MM.1S (cell line): ENCODE measurements around the gene RERE.

Source experiments
- DNase-seq: peaks from one replicate; pipeline ENCODE4 v3.0.0-alpha.2; 2015
- H2AFZ ChIP-seq: fragments of 300-600 bp; sonication (generic); 2 replicates; pipeline ENCODE4 v1.6.0; 2016; ENCODE audit warnings: antibody characterized with exemption, low read length
- H3F3A ChIP-seq: fragments of 300-600 bp; sonication (generic); 2 replicates; pipeline ENCODE4 v1.6.1; 2016; ENCODE audit warnings: mild to moderate bottlenecking, antibody characterized with exemption, low read length, moderate library complexity, mixed read lengths; ENCODE audit not compliant: insufficient read depth
- H3K27ac ChIP-seq: fragments of 300-600 bp; sonication (generic); 2 replicates; pipeline ENCODE4 v1.5.1; 2016; ENCODE audit warnings: mild to moderate bottlenecking, low read length
- H3K27me3 ChIP-seq: fragments of 300-600 bp; sonication (generic); replicated peaks from 2 replicates; pipeline ENCODE4 v1.6.0; 2016; ENCODE audit warnings: low read length; ENCODE audit not compliant: insufficient read depth
- H3K36me3 ChIP-seq: fragments of 300-600 bp; sonication (generic); replicated peaks from 2 replicates; pipeline ENCODE4 v1.6.1; 2016; ENCODE audit warnings: mild to moderate bottlenecking, low read length, mixed read lengths; ENCODE audit not compliant: insufficient read depth
- H3K4me1 ChIP-seq: fragments of 300-600 bp; sonication (generic); 2 replicates; pipeline ENCODE4 v1.6.1; 2016; ENCODE audit warnings: low read length, mixed read lengths
- H3K4me2 ChIP-seq: fragments of 300-600 bp; sonication (generic); 2 replicates; pipeline ENCODE4 v1.6.0; 2016; ENCODE audit warnings: low read depth, low read length
- H3K4me3 ChIP-seq: fragments of 300-600 bp; sonication (generic); 2 replicates; pipeline ENCODE4 v1.5.1; 2016; ENCODE audit warnings: low read length, mixed read lengths
- H3K79me2 ChIP-seq: fragments of 300-600 bp; sonication (generic); 2 replicates; pipeline ENCODE4 v1.6.1; 2016; ENCODE audit warnings: mixed run types, low read length, mixed read lengths
- H3K9ac ChIP-seq: fragments of 300-600 bp; sonication (generic); 2 replicates; pipeline ENCODE4 v1.6.1; 2016; ENCODE audit warnings: low read length, mixed read lengths
- H3K9me2 ChIP-seq: fragments of 300-600 bp; sonication (generic); replicated peaks from 2 replicates; pipeline ENCODE4 v1.6.1; 2016; ENCODE audit warnings: mild to moderate bottlenecking, low read length, mixed read lengths; ENCODE audit not compliant: insufficient read depth
- H3K9me3 ChIP-seq: fragments of 300-600 bp; sonication (generic); replicated peaks from 2 replicates; pipeline ENCODE4 v1.6.1; 2016; ENCODE audit warnings: mild to moderate bottlenecking, low read length, mixed read lengths; ENCODE audit not compliant: insufficient read depth
- H4K20me1 ChIP-seq: fragments of 300-600 bp; sonication (generic); 2 replicates; pipeline ENCODE4 v1.6.1; 2016; ENCODE audit warnings: mild to moderate bottlenecking, low read length, moderate library complexity, mixed read lengths; ENCODE audit not compliant: insufficient read depth
- CTCF ChIP-seq: fragments of 300-600 bp; sonication (generic); IDR thresholded peaks from 2 replicates; pipeline ENCODE4 v1.5.1; 2016; ENCODE audit warnings: antibody characterized with exemption, low read length, mixed read lengths
- EZH2 ChIP-seq: fragments of 300-600 bp; sonication (generic); optimal IDR thresholded peaks from 2 replicates; pipeline ENCODE3; 2017; ENCODE audit warnings: low read depth, mild to moderate bottlenecking, antibody characterized with exemption, low read length, mixed read lengths
- EZH2phosphoT487 ChIP-seq: fragments of 300-600 bp; sonication (generic); IDR thresholded peaks from 2 replicates; pipeline ENCODE4 v1.6.1; 2018; ENCODE audit warnings: antibody characterized with exemption, low read length

RERE gene

GRCh38 chr1:8667869-8668594 is 149.4 kb downstream of the RERE start:
- H4K20me1 ChIP-seq = peaks cover 15% of the 10 kb centered on the region
- DNase-seq = no peak
- H3K4me2 ChIP-seq = no peak overlapping the region
- H3K9me2 ChIP-seq = no peaks in the 10 kb centered on the region
- TF ChIP-seq EZH2phosphoT487 (no peak), CTCF (no peak), EZH2 (no peak)
- H3K9me3 ChIP-seq = no peaks in the 10 kb centered on the region
- H3K79me2 ChIP-seq = peaks cover 84% of the 10 kb centered on the region
- H3K9ac ChIP-seq = no peak overlapping the region
- no peaks in the 10 kb centered on the region for H3F3A ChIP-seq
- H3K4me3 ChIP-seq = no peak overlapping the region
- H3K36me3 ChIP-seq = no peaks in the 10 kb centered on the region
- H3K4me1 ChIP-seq = peaks cover 6% of the 10 kb centered on the region
- H2AFZ ChIP-seq = no peak overlapping the region
- H3K27me3 ChIP-seq = no peaks in the 10 kb centered on the region
- H3K27ac ChIP-seq = no peak overlapping the region

- Histone ChIP-seq H3K79me2 (peaks cover 89% of the 10 kb centered on the region), H3F3A (no peaks in the 10 kb centered on the region), H3K9ac (no peak overlapping the region), H3K27me3 (no peaks in the 10 kb centered on the region), H3K4me2 (no peak overlapping the region), H3K9me3 (no peaks in the 10 kb centered on the region), H3K9me2 (no peaks in the 10 kb centered on the region), H3K4me1 (peaks cover 6% of the 10 kb centered on the region), H3K36me3 (no peaks in the 10 kb centered on the region), H3K27ac (no peak overlapping the region), H2AFZ (no peak overlapping the region), H4K20me1 (peaks cover 13% of the 10 kb centered on the region), H3K4me3 (no peak overlapping the region)
- DNase-seq = no peak
- TF ChIP-seq CTCF (no peak), EZH2 (no peak), EZH2phosphoT487 (no peak)
These were observed 150.9 kb downstream of the RERE start for GRCh38 chr1:8666389-8667167.

- Histone ChIP-seq H4K20me1 (peaks cover 13% of the 10 kb centered on the region), H3K27me3 (no peaks in the 10 kb centered on the region), H3K27ac (no peak overlapping the region), H3K9me3 (no peaks in the 10 kb centered on the region), H3K4me3 (no peak overlapping the region), H3F3A (no peaks in the 10 kb centered on the region), H3K4me1 (peaks cover 6% of the 10 kb centered on the region), H2AFZ (no peak overlapping the region), H3K4me2 (no peak overlapping the region), H3K9ac (no peak overlapping the region), H3K36me3 (no peaks in the 10 kb centered on the region), H3K79me2 (peaks cover 92% of the 10 kb centered on the region), H3K9me2 (no peaks in the 10 kb centered on the region)
- no peak for TF ChIP-seq EZH2phosphoT487
- no peak for TF ChIP-seq CTCF
- TF ChIP-seq EZH2 = no peak
- no peak for DNase-seq
These were observed 151.6 kb downstream of the RERE start for GRCh38 chr1:8665833-8666232.
